OCI-LY7 (cell line): ENCODE measurements around the gene PYGB. TPM values are rescaled to one million over a fixed set of nuclear protein-coding genes. Genes with fewer than 3 reads are reported as not detected.

Source experiments
- BruUV-seq: library from RNA; stranded (reverse); fragments of 400-500 nt; replicated peaks from 2 replicates; lab custom pipeline; 2021; lab: Mats Ljungman, UMichigan
- CTCF ChIA-PET: fragments of 300-600 bp; sonication (Branson Sonifier 250); formaldehyde crosslinking; loops from one replicate; lab custom pipeline; 2022; ENCODE audit warnings: antibody characterized with exemption; ENCODE audit not compliant: unreplicated experiment; lab: Charles Lee
- POLR2A ChIA-PET: fragments of 300-600 bp; sonication (Branson Sonifier 250); formaldehyde crosslinking; loops from one replicate; lab custom pipeline; 2022; ENCODE audit warnings: antibody characterized with exemption; lab: Charles Lee
- DNase-seq: peaks from one replicate; pipeline ENCODE4 v3.0.0-alpha.2; 2015; ENCODE audit warnings: low spot score
- H2AFZ ChIP-seq: fragments of 200-600 bp; sonication (generic), shearing (Covaris generic); 2 replicates; pipeline ENCODE4 v1.6.1; 2014; ENCODE audit warnings: mild to moderate bottlenecking, antibody characterized with exemption, low read length, moderate library complexity
- H3K27ac ChIP-seq: fragments of 200-600 bp; sonication (generic); 2 replicates; pipeline ENCODE4 v1.5.1; 2014; ENCODE audit warnings: mixed run types, low read depth, mild to moderate bottlenecking, moderate library complexity, low read length, inconsistent platforms; ENCODE audit not compliant: poor library complexity, severe bottlenecking
- H3K36me3 ChIP-seq: fragments of 200-600 bp; sonication (generic); 2 replicates; pipeline ENCODE4 v1.6.1; 2014; ENCODE audit warnings: mild to moderate bottlenecking, antibody characterized with exemption, low read length, moderate library complexity, mixed read lengths; ENCODE audit not compliant: insufficient read depth
- H3K4me1 ChIP-seq: fragments of 200-600 bp; sonication (generic); 2 replicates; pipeline ENCODE4 v1.5.1; 2014; ENCODE audit warnings: mild to moderate bottlenecking, low read length; ENCODE audit not compliant: insufficient read depth, poor library complexity, severe bottlenecking
- H3K4me2 ChIP-seq: fragments of 200-600 bp; sonication (generic); 2 replicates; pipeline ENCODE4 v1.6.1; 2014; ENCODE audit warnings: mild to moderate bottlenecking, low read length
- H3K4me3 ChIP-seq: fragments of 200-600 bp; sonication (generic); 2 replicates; pipeline ENCODE4 v1.5.1; 2014; ENCODE audit warnings: mild to moderate bottlenecking, low read depth, low read length; ENCODE audit not compliant: poor library complexity, severe bottlenecking
- H3K79me2 ChIP-seq: fragments of 200-600 bp; sonication (generic); 2 replicates; pipeline ENCODE4 v1.6.1; 2016; ENCODE audit warnings: low read depth, mild to moderate bottlenecking, low read length, moderate library complexity, mixed read lengths; ENCODE audit not compliant: insufficient read depth
- H3K9me2 ChIP-seq: fragments of 200-600 bp; sonication (generic); 2 replicates; pipeline ENCODE4 v1.6.1; 2016; ENCODE audit warnings: mild to moderate bottlenecking, low read length, mixed read lengths; ENCODE audit not compliant: insufficient read depth
- H3K9me3 ChIP-seq: fragments of 200-600 bp; sonication (generic); 2 replicates; pipeline ENCODE4 v1.6.1; 2014; ENCODE audit warnings: mild to moderate bottlenecking, mixed run types, low read length, mixed read lengths
- H4K20me1 ChIP-seq: fragments of 200-600 bp; sonication (generic); 2 replicates; pipeline ENCODE4 v1.6.1; 2014; ENCODE audit warnings: mild to moderate bottlenecking, antibody characterized with exemption, low read length, moderate library complexity, mixed read lengths; ENCODE audit not compliant: insufficient read depth
- CTCF ChIP-seq: fragments of 200-600 bp; sonication (generic); conservative IDR thresholded peaks from 2 replicates; pipeline ENCODE4 v1.5.1; 2014; ENCODE audit warnings: mild to moderate bottlenecking, antibody characterized with exemption, low read length, moderate library complexity, mixed read lengths
- EZH2phosphoT487 ChIP-seq: fragments of 200-600 bp; sonication (generic); IDR thresholded peaks from 2 replicates; pipeline ENCODE4 v1.6.1; 2018; ENCODE audit warnings: low read depth, borderline replicate concordance, mild to moderate bottlenecking, mixed run types, antibody characterized with exemption, low read length, moderate library complexity, mixed read lengths
- intact Hi-C: fragments of 100-400 bp; cut with micrococcal nuclease; formaldehyde crosslinking; loops from one replicate; pipeline ENCODE4 v1.10.0; 2022; ENCODE audit not compliant: unreplicated experiment
- total RNA-seq, 2 experiments: library from RNA; depleted of rRNA in 1 of 2; stranded (reverse); fragments of >200 nt in 1 of 2; shearing (Covaris generic) in 1 of 2; gene quantifications; 2 replicates each; pipeline ENCODE4 v1.2.3, GENCODE V29; 2014 to 2022

Gene PYGB
- total RNA-seq, 2 experiments from 2014 or later: 4.9 to 7.0 TPM

- Histone ChIP-seq H3K27ac (no peak overlapping the region), H3K79me2 (no peaks in the 10 kb centered on the region), H3K4me2 (no peak overlapping the region), H3K9me3 (peaks cover 9% of the 10 kb centered on the region; the same call in 1 of the 2 replicates), H3K36me3 (no peaks in the 10 kb centered on the region), H3K4me1 (peaks cover 38% of the 10 kb centered on the region), H2AFZ (no peak overlapping the region), H4K20me1 (peaks cover 9% of the 10 kb centered on the region; the same call in 1 of the 2 replicates), H3K4me3 (no peak overlapping the region), H3K9me2 (no peaks in the 10 kb centered on the region)
- ChIA-PET POLR2A (interaction anchor here (0.7 to 1.6 kb wide), 2 partner anchors 39 to 605 kb away, joined by 3 read pairs; no protein-coding TSS in a partner anchor), CTCF (no interaction called here)
- no peak for DNase-seq
- no TSS peak for BruUV-seq
- TF ChIP-seq CTCF (no peak), EZH2phosphoT487 (no peak)
- intact Hi-C loops: loop anchor here (5.0 kb wide), 3 partner anchors 147 to 253 kb away; partner anchors contain the start of genes ABHD12, APMAP and GINS1
Measured at GRCh38 chr20:25245461-25245860, 2.4 kb upstream of the PYGB start.

- H3K9me2 ChIP-seq: no peaks in the 10 kb centered on the region
- no peaks in the 10 kb centered on the region for H3K79me2 ChIP-seq
- H3K4me2 ChIP-seq: peak overlapping the region; percentile 87
- peaks cover 9% of the 10 kb centered on the region; the same call in 1 of the 2 replicates for H4K20me1 ChIP-seq
- H3K27ac ChIP-seq: no peak overlapping the region
- H3K4me3 ChIP-seq: peak overlapping the region; percentile 80
- ChIA-PET CTCF (interaction anchor here (0.8 kb wide), 1 partner anchor 35 kb away, joined by 3 read pairs; no protein-coding TSS in a partner anchor), POLR2A (interaction anchor here (0.6 to 1.6 kb wide), 3 partner anchors 23 to 1914 kb away, joined by 3 to 4 read pairs (median 3); no protein-coding TSS in a partner anchor)
- no peak for TF ChIP-seq EZH2phosphoT487
- TF ChIP-seq CTCF: no peak
- H3K9me3 ChIP-seq: peaks cover 9% of the 10 kb centered on the region; the same call in 1 of the 2 replicates
- intact Hi-C loops: loop anchor here (1.0 to 5.0 kb wide), 4 partner anchors 35 to 254 kb away; partner anchors contain the start of genes ABHD12, APMAP and GINS1
- peak; percentile 65 for DNase-seq
- BruUV-seq: no TSS peak
- H3K4me1 ChIP-seq: peaks cover 38% of the 10 kb centered on the region
- no peaks in the 10 kb centered on the region for H3K36me3 ChIP-seq
- no peak overlapping the region for H2AFZ ChIP-seq
Measured at GRCh38 chr20:25246182-25246999, 1.5 kb upstream of the PYGB start.
